DMS53 (cell line): ENCODE data around the gene FCER2.
A peak's percentile ranks its signal among the peaks of the same experiment; 100 is the strongest.

Source experiments
- DNase-seq: peaks from one replicate; lab custom pipeline; 2025; lab: John Stamatoyannopoulos, UW

The FCER2 gene

DNA sequence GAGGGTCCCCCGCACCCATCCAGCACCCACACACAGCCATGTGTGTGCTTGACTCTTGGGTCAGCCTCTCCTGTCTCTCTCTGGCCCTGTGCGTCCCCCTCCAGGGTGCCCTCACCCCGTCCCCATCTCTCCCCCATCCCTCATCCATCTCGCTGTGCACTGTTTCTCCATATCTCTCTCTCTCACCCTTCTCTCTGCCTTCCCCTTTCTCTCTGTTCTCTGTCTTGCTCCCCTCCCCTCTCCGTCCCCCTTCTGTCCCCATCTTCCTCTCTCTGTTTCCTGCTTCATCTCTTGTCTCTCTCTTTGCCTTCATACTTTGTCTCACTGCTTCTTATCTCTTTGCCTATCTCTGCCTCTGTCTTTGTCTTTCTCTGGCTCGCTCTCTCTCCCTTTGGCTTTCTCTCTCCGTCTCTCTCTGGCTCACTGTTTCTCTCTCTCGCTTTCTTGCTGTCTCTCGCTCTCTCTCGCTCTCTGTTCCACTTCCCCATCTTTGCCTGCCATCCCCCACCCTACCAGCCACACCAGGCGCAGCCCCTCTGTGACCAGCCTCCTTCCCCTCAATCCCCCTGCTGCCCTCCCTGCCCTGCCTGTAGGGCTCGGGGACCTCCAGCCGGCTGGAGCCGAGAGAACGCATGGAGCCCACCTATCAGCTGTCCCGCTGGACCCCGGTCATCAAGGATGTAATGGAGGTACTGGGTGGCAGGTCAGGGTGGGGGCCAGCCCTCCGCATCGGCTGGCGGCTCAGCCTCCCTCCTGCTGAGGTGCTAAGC, 56.1 kb downstream of the FCER2 start:
- DNase-seq, result no peak

DNA sequence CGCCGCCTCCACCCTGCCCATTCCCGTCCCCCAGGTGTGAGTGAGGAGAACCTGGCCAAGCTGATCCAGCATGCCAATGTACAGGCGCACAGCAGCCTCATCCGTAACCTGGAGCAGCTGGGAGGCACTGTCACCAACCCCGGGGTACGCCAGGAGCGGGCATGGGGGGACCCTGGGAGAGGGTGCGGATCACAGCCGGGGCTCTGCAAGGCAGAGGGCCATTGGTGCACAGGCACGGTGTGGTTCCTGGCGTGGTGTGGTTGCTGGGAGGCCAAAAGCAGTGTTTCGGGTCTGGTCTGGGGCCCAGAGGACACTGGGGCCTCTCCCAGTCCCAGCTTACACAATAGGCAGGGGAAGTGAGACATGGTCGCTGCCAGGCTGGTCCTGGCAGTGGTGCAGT, 56.8 kb downstream of the FCER2 start:
- DNase-seq, result no peak

DNA sequence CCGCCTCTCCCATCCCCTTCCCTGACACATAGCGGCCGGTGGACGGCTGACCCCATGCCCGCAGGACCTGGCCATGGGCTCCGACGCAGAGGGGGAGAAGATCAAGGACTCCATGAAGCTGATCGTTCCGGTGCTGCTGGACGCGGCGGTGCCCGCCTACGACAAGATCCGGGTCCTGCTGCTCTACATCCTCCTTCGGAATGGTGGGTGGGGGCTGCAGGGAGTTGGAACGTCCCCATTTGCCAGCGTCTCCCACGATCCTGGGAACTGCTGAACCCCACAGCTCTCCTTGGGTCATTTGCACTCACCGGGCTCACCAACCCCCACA, 57.4 kb downstream of the FCER2 start:
- DNase-seq, result no peak

GRCh38 chr19:7643629-7644549, 58.0 kb downstream of the FCER2 start:
- peak; percentile 44 for DNase-seq

- no peak for DNase-seq
Observed at GRCh38 chr19:7643031-7643415, 58.9 kb downstream of the FCER2 start.

DNA sequence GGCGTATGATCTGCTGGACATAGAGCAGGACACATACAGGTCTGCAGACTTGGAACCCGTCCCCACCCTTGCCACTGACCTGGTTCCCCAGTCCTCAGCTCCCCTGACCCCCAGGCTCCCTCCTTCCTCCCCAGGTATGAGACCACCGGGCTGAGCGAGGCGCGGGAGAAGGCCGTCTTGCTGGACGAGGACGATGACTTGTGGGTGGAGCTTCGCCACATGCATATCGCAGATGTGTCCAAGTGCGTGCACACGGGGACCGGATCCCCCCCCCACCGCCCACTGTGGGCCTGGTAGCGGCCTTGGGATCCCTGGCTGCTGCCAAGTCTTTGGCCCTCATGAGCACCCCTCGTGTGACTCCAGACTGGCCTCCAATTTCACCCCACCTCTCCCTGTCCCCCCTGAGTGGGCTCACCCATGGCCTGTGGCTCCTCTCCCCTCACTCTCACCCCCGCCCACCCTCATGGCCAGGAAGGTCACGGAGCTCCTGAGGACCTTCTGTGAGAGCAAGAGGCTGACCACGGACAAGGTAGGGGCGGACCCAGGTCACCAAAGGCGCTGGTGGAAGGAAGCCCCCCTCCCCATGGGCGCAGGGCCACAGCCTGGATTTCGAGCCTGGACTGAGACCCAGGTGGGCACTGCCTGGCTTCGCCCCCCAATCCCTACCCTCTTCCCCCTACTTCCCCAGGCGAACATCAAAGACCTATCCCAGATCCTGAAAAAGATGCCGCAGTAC, 59.5 kb downstream of the FCER2 start:
- DNase-seq, result no peak

DNA sequence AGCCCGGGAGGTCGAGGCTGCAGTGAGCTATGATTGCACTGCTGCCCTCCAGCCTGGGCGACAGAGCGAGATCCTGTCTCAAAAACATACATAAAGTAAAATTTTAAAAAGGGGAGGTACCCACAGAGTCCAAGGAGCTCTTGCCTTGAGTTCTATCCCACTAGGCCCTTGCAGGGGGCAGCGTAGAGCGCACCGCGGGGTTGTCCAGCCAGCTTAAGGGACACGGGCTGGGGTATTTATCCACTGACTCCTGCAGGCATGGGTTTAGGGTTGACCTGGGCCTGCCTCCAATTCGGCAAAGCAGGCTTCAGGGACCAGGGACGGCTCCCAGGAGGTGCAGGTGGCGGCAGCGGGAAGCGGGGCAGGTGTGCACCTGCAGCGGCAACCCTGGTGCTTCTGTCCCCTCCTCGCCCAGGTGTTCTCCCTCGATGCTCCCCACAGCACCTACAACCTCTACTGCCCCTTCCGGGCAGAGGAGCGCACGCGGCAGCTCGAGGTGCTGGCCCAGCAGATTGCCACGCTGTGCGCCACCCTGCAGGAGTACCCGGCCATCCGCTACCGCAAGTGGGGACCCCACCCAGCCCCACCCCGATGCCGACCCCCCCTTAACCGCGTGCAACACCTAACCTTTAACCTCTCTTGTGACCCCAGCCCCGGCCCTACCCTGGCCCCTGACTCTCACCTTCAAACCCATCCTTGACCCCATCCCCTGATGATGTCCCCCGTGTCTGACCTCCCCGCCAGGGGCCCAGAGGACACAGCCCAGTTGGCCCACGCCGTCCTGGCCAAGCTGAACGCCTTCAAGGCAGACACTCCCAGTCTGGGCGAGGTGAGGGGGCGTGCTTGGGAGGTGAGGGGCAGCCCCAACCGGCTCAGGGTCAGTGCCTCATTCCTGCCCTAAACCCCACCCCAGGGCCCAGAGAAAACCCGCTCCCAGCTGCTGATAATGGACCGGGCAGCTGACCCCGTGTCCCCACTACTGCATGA, 60.3 kb downstream of the FCER2 start:
- no peak for DNase-seq

- DNase-seq, result no peak
Observed at GRCh38 chr19:7640803-7641202, 61.1 kb downstream of the FCER2 start.

DNA sequence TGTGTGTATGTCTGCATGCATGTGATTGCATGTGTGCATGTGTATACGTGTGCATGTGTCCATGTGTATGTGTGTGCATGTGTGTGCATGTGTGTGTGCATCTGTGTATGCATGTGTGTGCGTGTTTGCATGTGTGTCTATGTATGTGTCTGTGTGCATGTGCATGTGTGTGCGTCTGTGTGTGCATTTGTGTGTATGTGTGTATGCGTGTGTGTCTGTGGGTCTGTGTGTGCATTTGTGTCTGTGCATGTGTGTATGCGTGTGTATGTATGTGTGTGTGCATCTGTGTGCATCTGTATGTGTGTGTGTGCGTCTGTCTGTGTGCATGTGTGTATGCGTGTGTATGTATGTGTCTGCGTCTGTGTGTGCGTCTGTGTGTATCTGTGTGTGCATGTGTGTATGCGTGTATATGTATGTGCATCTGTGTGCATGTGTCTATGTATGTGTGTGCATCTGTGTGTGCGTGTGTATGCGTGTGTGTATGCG, 62.0 kb downstream of the FCER2 start:
- no peak for DNase-seq

- DNase-seq, result no peak
Observed at GRCh38 chr19:7638802-7639465, 63.0 kb downstream of the FCER2 start.
